GM21360 (cell line): ENCODE measurements around the gene CD93.

Experiments used
- ATAC-seq: cut with Tn5 transposase; IDR thresholded peaks from one replicate; pipeline ENCODE4 v1.9.1; 2021; ENCODE audit warnings: mild to moderate bottlenecking, moderate library complexity; ENCODE audit not compliant: unreplicated experiment

Gene CD93

DNA sequence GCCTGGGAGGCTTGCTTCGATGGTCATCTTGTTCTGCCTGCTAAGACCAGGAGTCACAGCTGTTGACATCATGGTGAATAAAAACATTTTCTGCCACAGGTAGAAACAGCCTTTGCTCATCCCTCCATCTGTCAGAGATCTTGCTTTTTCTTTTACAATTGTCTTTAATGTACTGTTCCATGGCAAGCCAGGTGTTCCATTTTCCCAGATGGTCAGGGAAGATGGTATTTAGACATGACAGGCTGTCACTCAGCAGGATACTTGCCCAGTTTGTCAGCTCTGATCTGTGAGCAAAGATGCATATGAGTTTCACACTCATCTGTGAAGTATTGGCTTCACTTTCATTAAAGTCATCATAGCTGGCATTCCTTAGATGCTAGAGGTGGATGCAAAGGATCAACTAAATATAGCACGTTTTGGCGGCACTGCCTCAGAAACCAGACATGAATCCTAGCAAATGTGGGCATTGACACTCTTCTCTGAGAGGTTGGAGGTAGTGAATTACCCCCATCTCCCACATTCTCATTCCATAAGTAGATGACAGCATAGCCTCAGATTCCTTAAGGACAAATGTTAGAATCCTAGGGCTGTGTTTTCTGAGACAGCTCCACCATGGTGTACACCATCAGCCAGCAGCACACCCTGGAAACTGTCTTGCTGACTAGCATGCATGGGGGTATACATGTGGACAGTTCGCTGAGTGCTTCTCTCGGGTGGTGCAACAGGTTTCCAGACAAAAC lies 46.8 kb downstream of the CD93 start:
- ATAC-seq = no peak

DNA sequence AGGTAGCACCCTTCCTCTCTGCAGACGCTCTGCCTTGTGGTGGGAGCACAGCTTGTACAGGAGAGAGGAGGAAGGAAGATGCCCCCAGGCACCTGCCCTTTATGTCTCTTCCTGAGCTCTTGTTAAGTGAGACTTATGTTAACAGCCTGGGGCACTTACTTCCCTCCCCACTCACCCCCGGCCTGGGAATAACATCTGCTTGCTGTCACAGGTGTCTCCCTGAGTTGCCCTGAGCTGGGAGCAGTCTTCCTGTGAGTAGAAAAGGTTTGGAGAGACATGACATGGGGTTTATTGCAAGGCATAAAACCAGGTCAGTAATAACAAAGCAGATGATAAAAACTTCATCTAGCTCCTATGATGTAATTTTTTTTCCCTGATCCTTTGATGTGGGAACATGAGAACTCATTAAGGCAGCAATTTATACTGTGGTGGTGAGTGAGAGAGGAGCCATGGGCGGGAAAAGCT lies 49.1 kb downstream of the CD93 start:
- no peak for ATAC-seq

DNA sequence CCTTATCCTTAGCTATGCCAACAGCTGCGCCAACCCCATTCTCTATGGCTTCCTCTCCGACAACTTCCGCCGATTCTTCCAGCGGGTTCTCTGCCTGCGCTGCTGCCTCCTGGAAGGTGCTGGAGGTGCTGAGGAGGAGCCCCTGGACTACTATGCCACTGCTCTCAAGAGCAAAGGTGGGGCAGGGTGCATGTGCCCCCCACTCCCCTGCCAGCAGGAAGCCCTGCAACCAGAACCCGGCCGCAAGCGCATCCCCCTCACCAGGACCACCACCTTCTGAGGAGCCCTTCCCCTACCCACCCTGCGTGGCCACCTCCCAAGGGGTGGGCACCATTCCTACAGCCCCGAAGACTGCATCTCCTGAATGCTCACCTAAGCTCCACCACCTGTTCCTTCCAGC lies 49.8 kb downstream of the CD93 start:
- no peak for ATAC-seq

DNA sequence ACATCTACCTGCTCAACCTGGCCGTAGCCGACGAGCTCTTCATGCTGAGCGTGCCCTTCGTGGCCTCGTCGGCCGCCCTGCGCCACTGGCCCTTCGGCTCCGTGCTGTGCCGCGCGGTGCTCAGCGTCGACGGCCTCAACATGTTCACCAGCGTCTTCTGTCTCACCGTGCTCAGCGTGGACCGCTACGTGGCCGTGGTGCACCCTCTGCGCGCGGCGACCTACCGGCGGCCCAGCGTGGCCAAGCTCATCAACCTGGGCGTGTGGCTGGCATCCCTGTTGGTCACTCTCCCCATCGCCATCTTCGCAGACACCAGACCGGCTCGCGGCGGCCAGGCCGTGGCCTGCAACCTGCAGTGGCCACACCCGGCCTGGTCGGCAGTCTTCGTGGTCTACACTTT lies 50.4 kb downstream of the CD93 start:
- ATAC-seq = no peak

DNA sequence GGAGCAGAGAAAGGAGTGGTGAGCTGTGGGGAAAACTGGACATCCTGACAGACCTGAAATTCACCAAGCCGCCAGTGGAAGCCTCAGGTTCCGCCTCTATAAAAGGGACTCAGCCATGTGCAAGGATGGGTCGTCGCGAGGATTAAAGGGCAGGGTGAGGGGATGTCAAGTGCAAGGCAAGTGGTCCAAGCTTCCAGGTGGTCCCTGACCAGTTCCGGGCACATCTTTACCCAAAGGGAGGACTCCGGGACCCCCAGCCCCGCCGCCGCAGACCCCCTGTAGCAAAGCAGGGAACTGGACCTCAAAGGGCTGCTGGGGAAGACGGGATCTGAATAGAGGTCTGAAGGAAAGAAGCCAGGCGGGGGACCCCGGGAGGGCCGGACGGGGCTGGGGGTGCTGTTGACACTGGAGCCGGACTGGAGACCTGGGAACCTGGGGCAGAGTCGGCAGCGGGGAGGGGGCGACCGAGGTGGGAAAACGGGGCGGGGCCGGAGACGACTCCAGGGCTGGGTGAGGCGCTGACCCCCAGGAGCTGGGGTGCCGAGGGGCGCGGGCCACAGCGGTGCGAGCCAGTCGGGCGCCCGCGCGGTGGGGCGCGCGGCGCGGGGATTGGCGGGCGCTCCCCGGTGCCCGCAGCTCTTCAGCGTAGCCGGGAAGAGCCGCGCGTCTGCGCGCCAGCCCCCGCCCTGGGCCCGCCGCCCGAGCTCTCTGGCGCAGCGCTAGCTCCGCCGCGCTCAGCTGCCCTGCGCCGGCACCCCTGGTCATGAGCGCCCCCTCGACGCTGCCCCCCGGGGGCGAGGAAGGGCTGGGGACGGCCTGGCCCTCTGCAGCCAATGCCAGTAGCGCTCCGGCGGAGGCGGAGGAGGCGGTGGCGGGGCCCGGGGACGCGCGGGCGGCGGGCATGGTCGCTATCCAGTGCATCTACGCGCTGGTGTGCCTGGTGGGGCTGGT lies 51.1 kb downstream of the CD93 start, which contains the start of gene SSTR4:
Gene SSTR4 (plus strand): TSS at position 592 of the 951 bp plus-strand sequence. CDS start 172 bp downstream, at position 764.
- no peak for ATAC-seq

DNA sequence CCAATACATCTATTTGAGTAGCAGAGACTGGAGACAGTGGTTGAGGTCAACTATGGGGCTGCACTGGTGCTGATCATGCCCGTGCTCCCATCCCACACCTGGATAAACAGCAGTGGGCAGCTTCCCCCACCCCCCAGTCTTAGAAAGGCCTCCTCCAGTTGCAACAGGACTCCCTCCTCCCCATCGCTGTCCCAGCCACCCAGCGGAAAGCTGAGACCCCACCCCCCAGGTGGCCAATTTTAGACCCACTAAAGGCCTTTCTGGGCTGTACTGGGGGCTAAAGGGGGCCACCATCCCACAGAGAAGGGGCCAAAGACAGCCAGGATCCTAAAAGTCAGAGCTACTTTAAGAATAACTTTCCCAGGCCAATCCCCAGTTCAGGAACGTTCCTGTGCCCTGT lies 52.2 kb downstream of the CD93 start:
- no peak for ATAC-seq

DNA sequence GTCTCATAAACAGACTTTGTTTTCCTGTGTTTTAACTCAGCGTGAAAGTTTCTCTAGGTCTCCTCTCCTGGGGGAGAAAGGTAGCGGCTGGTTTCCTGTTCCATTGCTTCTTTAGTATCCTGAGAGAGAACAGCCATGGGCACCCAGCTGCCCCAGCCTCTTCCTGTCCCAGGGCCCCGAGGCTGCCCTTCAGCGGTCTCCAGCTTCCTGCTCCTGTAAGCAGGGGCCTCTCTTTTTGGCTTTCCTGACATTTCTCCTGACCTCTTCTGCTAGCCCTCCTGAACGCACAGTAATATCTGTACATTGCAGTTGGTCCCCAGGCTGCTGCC lies 53.4 kb downstream of the CD93 start:
- no peak for ATAC-seq

DNA sequence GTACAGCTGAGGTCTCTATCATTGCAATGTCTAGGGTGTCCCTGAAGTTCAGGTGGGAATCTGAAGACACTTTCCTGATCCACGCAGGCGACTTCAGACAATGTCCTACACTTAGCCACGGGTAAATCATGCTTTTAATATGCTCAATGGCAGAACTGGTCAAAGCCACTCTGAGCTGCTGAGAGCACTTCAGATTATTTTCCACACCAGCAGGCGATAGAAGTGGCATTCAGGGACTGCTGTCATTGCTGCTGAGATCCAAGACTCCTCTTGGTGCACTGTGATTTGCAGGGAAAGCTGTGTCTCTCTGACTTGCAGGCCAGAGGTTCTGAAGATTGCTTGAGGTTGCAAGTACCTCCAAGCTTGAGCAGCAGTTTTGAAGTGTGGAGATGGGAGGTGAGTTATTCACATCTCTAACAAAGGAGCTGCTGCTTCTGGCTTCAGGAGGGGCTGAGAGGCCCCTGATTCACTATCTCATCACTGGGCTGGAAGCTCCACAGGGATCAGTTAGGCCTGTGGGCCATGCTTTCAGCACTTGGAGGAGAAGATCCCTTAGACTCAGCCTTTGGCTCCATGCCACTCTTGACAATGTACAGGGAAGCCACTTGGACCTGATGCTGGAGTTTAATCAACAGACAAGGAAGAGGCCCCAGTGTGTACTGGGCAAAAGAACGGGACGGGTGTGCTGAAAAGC lies 53.9 kb downstream of the CD93 start:
- ATAC-seq = no peak

DNA sequence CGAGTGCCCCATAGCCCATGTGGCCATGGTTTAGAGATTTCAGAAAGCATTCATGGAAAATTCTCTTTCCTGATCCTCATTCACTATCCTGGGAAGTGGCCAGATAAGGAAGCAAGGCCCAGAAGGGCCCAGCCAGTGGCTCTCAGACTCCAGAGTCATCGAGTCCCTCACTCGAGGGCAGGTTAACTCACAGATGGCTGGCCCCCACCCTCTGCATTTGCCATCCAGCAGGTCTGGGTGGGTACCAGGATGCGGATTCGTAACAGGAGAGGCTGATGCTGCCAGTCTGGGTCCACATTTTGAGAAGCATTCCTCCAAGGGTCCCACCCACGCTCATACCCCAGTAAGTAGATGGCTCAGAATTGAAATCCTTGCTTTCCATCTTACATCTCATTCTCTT lies 54.8 kb downstream of the CD93 start:
- no peak for ATAC-seq
